NB4 (cell line): ENCODE results near the gene PRMT7.
A peak's percentile ranks its signal among the peaks of the same experiment; 100 is the strongest.

Experiments used
- DNase-seq: peaks from one replicate; pipeline ENCODE4 v3.0.0; 2010; ENCODE audit warnings: low read depth
- H3K4me3 ChIP-seq: one replicate; pipeline ENCODE4 v1.5.1; 2011; ENCODE audit warnings: mild to moderate bottlenecking, low read depth, low read length, moderate library complexity
- CTCF ChIP-seq: IDR thresholded peaks from one replicate; pipeline ENCODE4 v1.5.1; 2012; ENCODE audit warnings: low read depth, low read length
- MAX ChIP-seq: IDR thresholded peaks from 2 replicates; pipeline ENCODE4 v1.6.1; 2011; ENCODE audit warnings: low read depth, low read length
- MYC ChIP-seq: IDR thresholded peaks from 2 replicates; pipeline ENCODE4 v1.6.1; 2011; ENCODE audit warnings: low read depth, low read length
- POLR2A ChIP-seq: IDR thresholded peaks from 2 replicates; pipeline ENCODE4 v1.6.1; 2011; ENCODE audit warnings: mild to moderate bottlenecking; ENCODE audit not compliant: insufficient read length; ENCODE audit errors: extremely low read depth

The PRMT7 gene

GRCh38 chr16:68385371-68385770 is 74.6 kb downstream of the PRMT7 start:
- peak; percentile 67 for DNase-seq
- no peak for TF ChIP-seq MAX
- TF ChIP-seq CTCF = no peak
- no peak overlapping the region for H3K4me3 ChIP-seq

- no peak overlapping the region for H3K4me3 ChIP-seq
- TF ChIP-seq MAX (no peak), CTCF (no peak), POLR2A (no peak)
- no peak for DNase-seq
These were observed 75.8 kb downstream of the PRMT7 start for GRCh38 chr16:68386628-68387027.

GRCh38 chr16:68387301-68387700 is 76.5 kb downstream of the PRMT7 start:
- no peak for DNase-seq

GRCh38 chr16:68388124-68388523 is 77.3 kb downstream of the PRMT7 start:
- TF ChIP-seq MYC = no peak
- no peak for TF ChIP-seq MAX
- no peak for TF ChIP-seq CTCF
- no peak for TF ChIP-seq POLR2A
- no peak for DNase-seq

More at GRCh38 chr16:68387301-68387700, 76.5 kb downstream of the PRMT7 start:
- H3K4me3 ChIP-seq = no peak overlapping the region
- no peak for TF ChIP-seq MAX

GRCh38 chr16:68389006-68389405 is 78.2 kb downstream of the PRMT7 start:
- DNase-seq = no peak
- no peak overlapping the region for H3K4me3 ChIP-seq
- TF ChIP-seq MAX (no peak), POLR2A (no peak), CTCF (no peak), MYC (no peak)

More at GRCh38 chr16:68388124-68388523, 77.3 kb downstream of the PRMT7 start:
- H3K4me3 ChIP-seq = no peak overlapping the region

GRCh38 chr16:68389750-68390371 is 79.0 kb downstream of the PRMT7 start:
- no peak for TF ChIP-seq POLR2A
- TF ChIP-seq MYC = no peak
- TF ChIP-seq CTCF = no peak
- TF ChIP-seq MAX = no peak
- DNase-seq = no peak
- no peak overlapping the region for H3K4me3 ChIP-seq
